IMR-90 (cell line): Measurements from ENCODE around the gene SLC39A2. TPM values are rescaled to one million over a fixed set of nuclear protein-coding genes. Genes with fewer than 3 reads are reported as not detected.

ENCODE experiments used
- ATAC-seq: fragments of 200-7000 bp; cut with Tn5 transposase; 2 replicates; pipeline ENCODE4 v1.9.1; 2020; ENCODE audit warnings: low read depth, mild to moderate bottlenecking, moderate library complexity
- BruUV-seq: library from RNA; stranded (reverse); fragments of 400-500 nt; replicated peaks from 2 replicates; lab custom pipeline; 2021; lab: Mats Ljungman, UMichigan
- CTCF ChIA-PET: fragments of 300-600 bp; formaldehyde crosslinking; extraction: SDS; loops from one replicate; lab custom pipeline; 2021; ENCODE audit warnings: antibody characterized with exemption; lab: Yijun Ruan, JAX
- POLR2A ChIA-PET: fragments of 300-600 bp; sonication (Branson Sonifier 250); formaldehyde crosslinking; loops from one replicate; lab custom pipeline; 2022; ENCODE audit warnings: antibody characterized with exemption; ENCODE audit not compliant: unreplicated experiment; lab: Charles Lee
- DNase-seq: peaks from one replicate; pipeline ENCODE4 v3.0.0; 2013
- H2AFZ ChIP-seq: replicated peaks from 2 replicates; pipeline ENCODE3; 2013; ENCODE audit warnings: low read length, mild to moderate bottlenecking; ENCODE audit not compliant: poor library complexity
- H2AK5ac ChIP-seq: 2 replicates; pipeline ENCODE4 v1.6.1; 2013; ENCODE audit warnings: low read depth, low read length, inconsistent platforms
- H2AK9ac ChIP-seq: replicated peaks from 2 replicates; pipeline ENCODE3; 2013; ENCODE audit warnings: mild to moderate bottlenecking, low read depth, low read length, moderate library complexity; ENCODE audit not compliant: poor library complexity
- H2BK120ac ChIP-seq: 2 replicates; pipeline ENCODE4 v1.6.1; 2013; ENCODE audit warnings: low read depth, low read length, inconsistent platforms
- H2BK15ac ChIP-seq: 3 replicates; pipeline ENCODE4 v1.6.1; 2013; ENCODE audit warnings: low read depth, low read length, inconsistent platforms
- H2BK20ac ChIP-seq: 2 replicates; pipeline ENCODE4 v1.6.1; 2013; ENCODE audit warnings: low read depth, mild to moderate bottlenecking, inconsistent platforms, low read length, moderate library complexity
- H2BK5ac ChIP-seq: 2 replicates; pipeline ENCODE4 v1.6.1; 2013; ENCODE audit warnings: mild to moderate bottlenecking, low read depth, low read length, inconsistent platforms; ENCODE audit not compliant: poor library complexity, severe bottlenecking
- H3K14ac ChIP-seq: replicated peaks from 2 replicates; pipeline ENCODE4 v1.6.1; 2013; ENCODE audit warnings: low read depth, low read length, inconsistent platforms
- H3K18ac ChIP-seq: 2 replicates; pipeline ENCODE4 v1.6.1; 2013; ENCODE audit warnings: low read depth, low read length, control low read depth
- H3K23ac ChIP-seq: 2 replicates; pipeline ENCODE4 v1.6.1; 2013; ENCODE audit warnings: low read depth, low read length, inconsistent platforms
- H3K27ac ChIP-seq: 2 replicates; pipeline ENCODE4 v1.5.1; 2013; ENCODE audit warnings: mild to moderate bottlenecking, control low read depth, low read length; ENCODE audit not compliant: insufficient read depth
- H3K27me3 ChIP-seq: 2 replicates; pipeline ENCODE4 v1.6.1; 2013; ENCODE audit warnings: low read length; ENCODE audit not compliant: control insufficient read depth, insufficient read depth
- H3K36me3 ChIP-seq: 2 replicates; pipeline ENCODE4 v1.6.1; 2013; ENCODE audit warnings: low read length, mixed read lengths; ENCODE audit not compliant: control insufficient read depth, insufficient read depth
- H3K4ac ChIP-seq: 2 replicates; pipeline ENCODE4 v1.6.1; 2013; ENCODE audit warnings: low read depth, low read length, inconsistent platforms
- H3K4me1 ChIP-seq: 2 replicates; pipeline ENCODE4 v1.6.1; 2013; ENCODE audit warnings: low read length, mixed read lengths; ENCODE audit not compliant: control insufficient read depth, insufficient read depth
- H3K4me2 ChIP-seq: 2 replicates; pipeline ENCODE4 v1.6.1; 2013; ENCODE audit warnings: low read depth, mild to moderate bottlenecking, control low read depth, low read length, moderate library complexity
- H3K4me3 ChIP-seq: 2 replicates; pipeline ENCODE4 v1.5.1; 2013; ENCODE audit warnings: low read depth, mild to moderate bottlenecking, control low read depth, low read length, moderate library complexity; ENCODE audit not compliant: insufficient read depth
- H3K56ac ChIP-seq: 2 replicates; pipeline ENCODE4 v1.6.1; 2013; ENCODE audit warnings: low read length, inconsistent platforms; ENCODE audit not compliant: insufficient read depth; ENCODE audit errors: extremely low read depth
- H3K79me1 ChIP-seq, 2 experiments: 2 replicates each; pipeline ENCODE4 v1.6.1; 2013; ENCODE audit warnings: low read length in 2 of 2, inconsistent platforms in 1 of 2, low read depth in 1 of 2
- H3K9ac ChIP-seq: 2 replicates; pipeline ENCODE4 v1.6.1; 2013; ENCODE audit warnings: low read depth, low read length, control low read depth
- H3K9me1 ChIP-seq: 2 replicates; pipeline ENCODE4 v1.6.1; 2013; ENCODE audit warnings: low read length, inconsistent platforms; ENCODE audit not compliant: insufficient read depth
- H3K9me3 ChIP-seq: 2 replicates; pipeline ENCODE4 v1.6.1; 2013; ENCODE audit warnings: low read length; ENCODE audit not compliant: control insufficient read depth, insufficient read depth
- H4K20me1 ChIP-seq: 2 replicates; pipeline ENCODE4 v1.6.1; 2013; ENCODE audit warnings: low read length, inconsistent platforms; ENCODE audit not compliant: insufficient read depth
- H4K5ac ChIP-seq: 2 replicates; pipeline ENCODE4 v1.6.1; 2013; ENCODE audit warnings: mild to moderate bottlenecking, low read depth, low read length, control low read depth
- H4K8ac ChIP-seq, 2 experiments: 2 replicates each; pipeline ENCODE4 v1.6.1; 2013; ENCODE audit warnings: low read depth in 2 of 2, low read length in 2 of 2, control low read depth in 1 of 2, inconsistent platforms in 1 of 2
- H4K91ac ChIP-seq: 2 replicates; pipeline ENCODE4 v1.6.1; 2013; ENCODE audit warnings: low read depth, low read length, inconsistent platforms; ENCODE audit not compliant: insufficient read depth
- BHLHE40 ChIP-seq: fragments of 150-350 bp; IDR thresholded peaks from 2 replicates; pipeline ENCODE4 v1.6.1; 2016; ENCODE audit warnings: mild to moderate bottlenecking, low read depth, low read length
- CEBPB ChIP-seq: IDR thresholded peaks from 2 replicates; pipeline ENCODE4 v1.6.1; 2012; ENCODE audit warnings: low read depth, low read length, improper control_type of control experiment
- CHD1 ChIP-seq: IDR thresholded peaks from 2 replicates; pipeline ENCODE4 v1.6.1; 2012; ENCODE audit warnings: low read depth, low read length, improper control_type of control experiment
- FOS ChIP-seq: fragments of 150-350 bp; IDR thresholded peaks from 2 replicates; pipeline ENCODE4 v1.6.1; 2016; ENCODE audit warnings: low read depth, low read length
- MAFK ChIP-seq: IDR thresholded peaks from 2 replicates; pipeline ENCODE4 v1.6.1; 2012; ENCODE audit warnings: low read depth, low read length, improper control_type of control experiment
- MAZ ChIP-seq: IDR thresholded peaks from 2 replicates; pipeline ENCODE4 v1.6.1; 2012; ENCODE audit warnings: low read depth, mild to moderate bottlenecking, low read length, improper control_type of control experiment, moderate library complexity, borderline replicate concordance
- NFE2L2 ChIP-seq: fragments of 150-350 bp; IDR thresholded peaks from 2 replicates; pipeline ENCODE4 v1.6.1; 2016; ENCODE audit warnings: low read depth, mild to moderate bottlenecking, low read length
- POLR2A ChIP-seq: IDR thresholded peaks from 2 replicates; pipeline ENCODE4 v1.6.1; 2012; ENCODE audit warnings: mild to moderate bottlenecking, low read depth, low read length
- RAD21 ChIP-seq: IDR thresholded peaks from 2 replicates; pipeline ENCODE4 v1.6.1; 2012; ENCODE audit warnings: low read length, improper control_type of control experiment
- RCOR1 ChIP-seq: IDR thresholded peaks from 2 replicates; pipeline ENCODE4 v1.6.1; 2012; ENCODE audit warnings: mild to moderate bottlenecking, low read length, improper control_type of control experiment; ENCODE audit not compliant: insufficient replicate concordance
- RFX5 ChIP-seq: IDR thresholded peaks from 2 replicates; pipeline ENCODE4 v1.8.0; 2012; ENCODE audit warnings: low read depth, mild to moderate bottlenecking, low read length, moderate library complexity
- SMC3 ChIP-seq: fragments of 150-350 bp; IDR thresholded peaks from 2 replicates; pipeline ENCODE4 v1.6.1; 2016; ENCODE audit warnings: low read depth, mild to moderate bottlenecking, antibody characterized with exemption, low read length, moderate library complexity
- WGBS, 2 experiments: methylation state at CpG; one replicate each; pipeline versions ENCODE4 v1.1.5 to v1.1.7; 2013; ENCODE audit warnings: missing lambda C conversion rate in 2 of 2; ENCODE audit not compliant: insufficient read length in 1 of 2; ENCODE audit errors: extremely low coverage in 2 of 2; 5-methylcytosine and 5-hydroxymethylcytosine counted together
- dilution Hi-C: fragments of 300-500 bp; cut with HindIII; formaldehyde crosslinking; loops from one replicate; pipeline ENCODE4 v1.14.3; 2018; ENCODE audit warnings: low sequenced_read_pairs; ENCODE audit not compliant: unreplicated experiment
- in situ Hi-C: fragments of 300-500 bp; cut with MboI; formaldehyde crosslinking; loops from 3 replicates; pipeline ENCODE4 v1.14.3; 2019; ENCODE audit warnings: low sequenced_read_pairs, inconsistent platforms, mixed read lengths
- intact Hi-C: fragments of 100-400 bp; cut with micrococcal nuclease; formaldehyde crosslinking; loops from 2 replicates; pipeline ENCODE4 v1.10.0; 2022
- polyA plus RNA-seq, 3 experiments: library from polyadenylated mRNA; depleted of rRNA; stranded (reverse); fragments of >200 nt; gene quantifications; 2 replicates each; pipeline ENCODE4 v1.2.3, GENCODE V29; 2012; ENCODE audit warnings: low replicate concordance in 1 of 3
- total RNA-seq: library from RNA; depleted of rRNA; stranded (reverse); fragments of >200 nt; gene quantifications from 2 replicates; pipeline ENCODE4 v1.2.3, GENCODE V29; 2012
- TF ChIP-seq, protein P1 (sequence below): conservative IDR thresholded peaks from 2 replicates; pipeline ENCODE4 v1.5.1; 2012; ENCODE audit warnings: mild to moderate bottlenecking, low read depth, low read length, improper control_type of control experiment
- TF ChIP-seq, protein P2 (sequence below): fragments of 150-350 bp; IDR thresholded peaks from 2 replicates; pipeline ENCODE4 v1.6.1; 2016; ENCODE audit warnings: low read depth, mild to moderate bottlenecking, low read length, moderate library complexity, borderline replicate concordance
- TF ChIP-seq, protein P3 (sequence below): fragments of 150-350 bp; IDR thresholded peaks from 2 replicates; pipeline ENCODE4 v1.6.1; 2017; ENCODE audit warnings: mild to moderate bottlenecking, antibody characterized with exemption, low read length, low read depth

Gene SLC39A2
- total and polyA plus RNA-seq, 2 of the 4 experiments (the other 2 are of a cell fraction), result not detected

DNA sequence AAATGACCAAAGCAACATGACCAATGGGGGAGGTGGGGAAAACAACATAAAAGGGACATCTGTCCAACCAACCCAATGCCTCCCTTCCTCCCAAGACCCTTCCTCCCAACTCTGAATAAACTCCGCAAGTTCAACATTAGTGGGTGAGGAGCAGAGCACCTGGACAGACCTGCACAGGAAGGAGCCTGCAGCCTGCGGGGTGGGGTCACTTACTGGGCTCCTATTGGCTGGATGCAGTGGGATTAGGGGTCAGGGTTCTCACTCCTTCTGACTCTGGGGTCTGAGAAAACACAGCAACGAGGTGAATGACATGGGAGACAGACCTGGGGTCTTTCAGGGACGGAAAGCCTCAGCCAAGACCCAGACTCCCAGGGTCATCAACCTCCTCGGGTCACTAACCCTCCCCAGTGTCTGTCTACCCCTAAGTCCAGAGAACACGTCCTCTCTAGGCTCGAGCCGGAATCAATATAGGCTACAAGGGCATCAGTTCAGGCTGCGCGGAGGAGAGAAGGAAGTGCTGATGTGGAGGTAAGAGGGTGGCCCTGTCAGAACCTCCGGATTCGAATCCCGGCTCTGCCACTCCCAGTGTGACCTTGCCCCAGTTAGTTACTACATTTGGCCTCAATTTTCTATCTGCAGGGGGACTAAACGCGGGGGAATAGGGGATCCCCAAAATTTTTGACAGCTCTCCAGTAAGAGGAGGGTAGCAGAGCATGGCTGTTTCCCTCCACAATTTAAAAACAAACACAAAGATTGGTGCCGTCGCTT, 24.9 kb downstream of the SLC39A2 start:
- Histone ChIP-seq H3K4ac (no peak overlapping the region), H4K20me1 (no peaks in the 10 kb centered on the region), H4K5ac (no peak overlapping the region), H3K4me1 (no peaks in the 10 kb centered on the region), H2AK5ac (no peak overlapping the region), H3K36me3 (no peaks in the 10 kb centered on the region), H3K27me3 (peaks cover 61% of the 10 kb centered on the region), H3K9me1 (no peaks in the 10 kb centered on the region), H2BK15ac (no peak overlapping the region), H4K91ac (no peak overlapping the region), H2AFZ (peak overlapping the region; percentile 87), H3K4me3 (peak overlapping the region; percentile 36; the same call in 1 of the 2 replicates), H3K14ac (no peak overlapping the region), H3K4me2 (peak overlapping the region; percentile 65; the same call in 1 of the 2 replicates), H3K23ac (no peak overlapping the region), H2BK5ac (no peak overlapping the region), H4K8ac (no peak overlapping the region), H3K56ac (no peak overlapping the region), H2AK9ac (no peak overlapping the region), H3K9ac (no peak overlapping the region), H2BK20ac (no peak overlapping the region), H3K18ac (no peak overlapping the region), H3K79me1 (no peaks in the 10 kb centered on the region), H3K9me3 (no peaks in the 10 kb centered on the region), H3K27ac (no peak overlapping the region), H2BK120ac (no peak overlapping the region)
- WGBS, 2 experiments, result no CpG with 5 or more reads among the region's 17 CpGs
- in situ Hi-C loops (no loop called here), dilution Hi-C loops (no loop called here), intact Hi-C loops (no loop called here)
- DNase-seq (no peak), ATAC-seq (no peak)
- POLR2A ChIA-PET, result no interaction called here
- CTCF ChIA-PET, result interaction anchor here (0.6 to 1.2 kb wide), 2 partner anchors 9 kb away, joined by 3 to 4 read pairs; no protein-coding TSS in a partner anchor
- no TSS peak for BruUV-seq
- TF ChIP-seq CEBPB, result no peak
- no peak for TF ChIP-seq RCOR1
- TF ChIP-seq NFE2L2, result no peak
- no peak for TF ChIP-seq FOS
- TF ChIP-seq, protein P1, sequence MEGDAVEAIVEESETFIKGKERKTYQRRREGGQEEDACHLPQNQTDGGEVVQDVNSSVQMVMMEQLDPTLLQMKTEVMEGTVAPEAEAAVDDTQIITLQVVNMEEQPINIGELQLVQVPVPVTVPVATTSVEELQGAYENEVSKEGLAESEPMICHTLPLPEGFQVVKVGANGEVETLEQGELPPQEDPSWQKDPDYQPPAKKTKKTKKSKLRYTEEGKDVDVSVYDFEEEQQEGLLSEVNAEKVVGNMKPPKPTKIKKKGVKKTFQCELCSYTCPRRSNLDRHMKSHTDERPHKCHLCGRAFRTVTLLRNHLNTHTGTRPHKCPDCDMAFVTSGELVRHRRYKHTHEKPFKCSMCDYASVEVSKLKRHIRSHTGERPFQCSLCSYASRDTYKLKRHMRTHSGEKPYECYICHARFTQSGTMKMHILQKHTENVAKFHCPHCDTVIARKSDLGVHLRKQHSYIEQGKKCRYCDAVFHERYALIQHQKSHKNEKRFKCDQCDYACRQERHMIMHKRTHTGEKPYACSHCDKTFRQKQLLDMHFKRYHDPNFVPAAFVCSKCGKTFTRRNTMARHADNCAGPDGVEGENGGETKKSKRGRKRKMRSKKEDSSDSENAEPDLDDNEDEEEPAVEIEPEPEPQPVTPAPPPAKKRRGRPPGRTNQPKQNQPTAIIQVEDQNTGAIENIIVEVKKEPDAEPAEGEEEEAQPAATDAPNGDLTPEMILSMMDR, result no peak
- TF ChIP-seq SMC3, result no peak
- TF ChIP-seq RFX5, result no peak
- no peak for TF ChIP-seq RAD21
- TF ChIP-seq CHD1, result no peak
- TF ChIP-seq, protein P2, sequence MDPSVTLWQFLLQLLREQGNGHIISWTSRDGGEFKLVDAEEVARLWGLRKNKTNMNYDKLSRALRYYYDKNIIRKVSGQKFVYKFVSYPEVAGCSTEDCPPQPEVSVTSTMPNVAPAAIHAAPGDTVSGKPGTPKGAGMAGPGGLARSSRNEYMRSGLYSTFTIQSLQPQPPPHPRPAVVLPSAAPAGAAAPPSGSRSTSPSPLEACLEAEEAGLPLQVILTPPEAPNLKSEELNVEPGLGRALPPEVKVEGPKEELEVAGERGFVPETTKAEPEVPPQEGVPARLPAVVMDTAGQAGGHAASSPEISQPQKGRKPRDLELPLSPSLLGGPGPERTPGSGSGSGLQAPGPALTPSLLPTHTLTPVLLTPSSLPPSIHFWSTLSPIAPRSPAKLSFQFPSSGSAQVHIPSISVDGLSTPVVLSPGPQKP, result no peak
- no peak for TF ChIP-seq MAFK
- no peak for TF ChIP-seq POLR2A
- no peak for TF ChIP-seq MAZ
- TF ChIP-seq BHLHE40, result no peak
- TF ChIP-seq, protein P3, sequence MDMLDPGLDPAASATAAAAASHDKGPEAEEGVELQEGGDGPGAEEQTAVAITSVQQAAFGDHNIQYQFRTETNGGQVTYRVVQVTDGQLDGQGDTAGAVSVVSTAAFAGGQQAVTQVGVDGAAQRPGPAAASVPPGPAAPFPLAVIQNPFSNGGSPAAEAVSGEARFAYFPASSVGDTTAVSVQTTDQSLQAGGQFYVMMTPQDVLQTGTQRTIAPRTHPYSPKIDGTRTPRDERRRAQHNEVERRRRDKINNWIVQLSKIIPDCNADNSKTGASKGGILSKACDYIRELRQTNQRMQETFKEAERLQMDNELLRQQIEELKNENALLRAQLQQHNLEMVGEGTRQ, result no peak
